HepG2 (cell line): ENCODE data around the gene NFE2L3. TPM values are rescaled to one million over a fixed set of nuclear protein-coding genes. Genes with fewer than 3 reads are reported as not detected.

Source experiments
- ATAC-seq: fragments of 200-7000 bp; cut with Tn5 transposase; 3 replicates; pipeline ENCODE4 v1.9.1; 2020; ENCODE audit warnings: mild to moderate bottlenecking, moderate library complexity
- Bru-seq: library from RNA; stranded (reverse); fragments of 400-500 nt; gene quantifications from one replicate; lab custom pipeline; 2021; lab: Mats Ljungman, UMichigan
- BruChase-seq, 2 experiments: library from RNA; stranded (reverse); fragments of 400-500 nt; gene quantifications; one replicate each; lab custom pipeline; 2021; lab: Mats Ljungman, UMichigan
- BruUV-seq: library from RNA; stranded (reverse); fragments of 400-500 nt; replicated peaks from 2 replicates; lab custom pipeline; 2021; lab: Mats Ljungman, UMichigan
- CTCF ChIA-PET: fragments of 300-600 bp; formaldehyde crosslinking; extraction: SDS; loops from one replicate; lab custom pipeline; 2021; ENCODE audit warnings: low total read pairs, inconsistent platforms, low intra/inter-chr PET ratio; lab: Yijun Ruan, JAX
- POLR2A ChIA-PET: fragments of 350-600 bp; sonication (Branson Sonifier 250); formaldehyde crosslinking; loops from one replicate; lab custom pipeline; 2020; ENCODE audit warnings: antibody characterized with exemption, inconsistent platforms; lab: Yijun Ruan, JAX
- DNase-seq: peaks from one replicate; pipeline ENCODE4 v3.0.0-alpha.2; 2015; ENCODE audit warnings: low spot score
- FAIRE-seq: peaks from 3 replicates; lab custom pipeline; 2011; peaks lifted over from hg19 to GRCh38; lab: Jason Lieb, UNC
- H2AFZ ChIP-seq: one replicate; pipeline ENCODE4 v1.6.1; 2011; ENCODE audit warnings: low read length, inconsistent platforms
- H3K27ac ChIP-seq: fragments of 300-600 bp; 3 replicates; pipeline ENCODE4 v1.8.0; 2011; ENCODE audit warnings: mixed run types, mild to moderate bottlenecking, mixed read lengths, low read length, inconsistent platforms; ENCODE audit not compliant: insufficient read depth; ENCODE audit errors: extremely low read length
- H3K27me3 ChIP-seq, 2 experiments: fragments of 200-600 bp in 1 of 2; 2 replicates in 1 of 2; 3 replicates in 1 of 2; pipeline versions ENCODE4 v1.6.0 to v1.8.0; 2011; ENCODE audit warnings: low read length in 2 of 2, mild to moderate bottlenecking in 2 of 2, moderate library complexity in 2 of 2, inconsistent platforms in 1 of 2; ENCODE audit not compliant: insufficient read depth in 2 of 2, control insufficient read depth in 1 of 2
- H3K36me3 ChIP-seq, 2 experiments: fragments of 200-600 bp in 1 of 2; replicated peaks in 1 of 2; 2 replicates in 1 of 2; 3 replicates in 1 of 2; pipeline versions ENCODE4 v1.5.1 to v1.8.0; 2011; ENCODE audit warnings: low read length in 2 of 2, inconsistent platforms in 1 of 2; ENCODE audit not compliant: insufficient read depth in 2 of 2, control insufficient read depth in 1 of 2
- H3K4me1 ChIP-seq: 2 replicates; pipeline ENCODE4 v1.5.1; 2012; ENCODE audit warnings: low read length, inconsistent platforms; ENCODE audit not compliant: insufficient read depth
- H3K4me2 ChIP-seq: 2 replicates; pipeline ENCODE4 v1.6.0; 2011; ENCODE audit warnings: low read depth, low read length, inconsistent platforms
- H3K4me3 ChIP-seq, 3 experiments: fragments of 200-600 bp in 1 of 3; sonication (generic), shearing (Covaris generic) in 1 of 3; replicated peaks in 1 of 3; 2 replicates each; pipeline ENCODE4 v1.5.1; 2011 to 2016; ENCODE audit warnings: low read length in 3 of 3, inconsistent platforms in 2 of 3, low read depth in 2 of 3, mild to moderate bottlenecking in 2 of 3, control low read depth in 1 of 3, mixed read lengths in 1 of 3; ENCODE audit not compliant: insufficient read depth in 1 of 3
- H3K79me2 ChIP-seq: one replicate; pipeline ENCODE4 v1.6.1; 2011; ENCODE audit warnings: low read length, inconsistent platforms; ENCODE audit not compliant: insufficient read depth
- H3K9ac ChIP-seq: 2 replicates; pipeline ENCODE4 v1.6.0; 2011; ENCODE audit warnings: mild to moderate bottlenecking, low read depth, low read length, inconsistent platforms; ENCODE audit not compliant: insufficient read depth
- H3K9me3 ChIP-seq: 2 replicates; pipeline ENCODE4 v1.5.1; 2012; ENCODE audit warnings: mild to moderate bottlenecking, low read length
- H4K20me1 ChIP-seq: 2 replicates; pipeline ENCODE4 v1.6.0; 2011; ENCODE audit warnings: inconsistent platforms, mild to moderate bottlenecking, low read length, moderate library complexity; ENCODE audit not compliant: insufficient read depth
- NCOR1 ChIP-seq: fragments of 200-600 bp; sonication (generic); IDR thresholded peaks from 2 replicates; pipeline ENCODE4 v1.7.0; 2017; ENCODE audit warnings: antibody characterized with exemption, low read length, borderline replicate concordance
- RBAK ChIP-seq: sonication (generic); formaldehyde crosslinking; IDR thresholded peaks from 2 replicates; pipeline ENCODE4 v1.5.1; 2020; ENCODE audit warnings: mild to moderate bottlenecking, missing genetic modification reagents
- SRSF1 ChIP-seq: fragments of 200-400 bp; formaldehyde crosslinking; optimal IDR thresholded peaks from 2 replicates; pipeline ENCODE3; 2017; ENCODE audit warnings: mild to moderate bottlenecking, low read depth, low read length, moderate library complexity
- ZBTB7A ChIP-seq: sonication (generic); formaldehyde crosslinking; IDR thresholded peaks from 2 replicates; pipeline ENCODE4 v1.8.0; 2022; ENCODE audit warnings: mild to moderate bottlenecking, missing genetic modification reagents
- ZNF367 ChIP-seq: sonication (generic); formaldehyde crosslinking; IDR thresholded peaks from 2 replicates; pipeline ENCODE4 v1.4.0; 2020; ENCODE audit warnings: missing genetic modification reagents, borderline replicate concordance
- ZNF556 ChIP-seq: sonication (generic); formaldehyde crosslinking; IDR thresholded peaks from 2 replicates; pipeline ENCODE4 v1.4.0; 2020; ENCODE audit warnings: mild to moderate bottlenecking, missing genetic modification reagents, borderline replicate concordance
- ZNF629 ChIP-seq: sonication (generic); formaldehyde crosslinking; conservative IDR thresholded peaks from 2 replicates; pipeline ENCODE4 v1.5.0; 2020; ENCODE audit warnings: missing genetic modification reagents
- ZNF749 ChIP-seq: sonication (generic); formaldehyde crosslinking; IDR thresholded peaks from 2 replicates; pipeline ENCODE4 v1.8.0; 2022; ENCODE audit warnings: mild to moderate bottlenecking, missing genetic modification reagents, moderate library complexity, borderline replicate concordance
- WGBS: methylation state at CpG from one replicate; pipeline ENCODE4 v1.1.6; 2017; ENCODE audit warnings: low lambda C conversion rate; 5-methylcytosine and 5-hydroxymethylcytosine counted together
- in situ Hi-C: cut with HindIII; loops from 2 replicates; pipeline ENCODE4 v1.10.0; 2017; ENCODE audit warnings: low pct_unique_long_range_greater_than_20kb; ENCODE audit not compliant: extremely low pct_ligation_motif_present
- intact Hi-C: fragments of 100-400 bp; cut with micrococcal nuclease; formaldehyde crosslinking; loops from one replicate; pipeline ENCODE4 v1.10.0; 2022; ENCODE audit not compliant: unreplicated experiment
- long read RNA-seq, 2 experiments: library from RNA in 1 of 2; library from polyadenylated mRNA in 1 of 2; stranded (forward) in 1 of 2; unstranded in 1 of 2; transcript quantifications; one replicate each; pipeline ENCODE4 v2.0.0, GENCODE V29; 2019 to 2022
- polyA minus RNA-seq, 3 experiments: library from RNA; depleted of rRNA, polyadenylated mRNA; stranded (reverse); fragments of >200 nt; gene quantifications; 2 replicates each; pipeline ENCODE4 v1.2.3, GENCODE V29; 2011; ENCODE audit warnings: low replicate concordance in 1 of 3
- polyA plus RNA-seq, 8 experiments: library from polyadenylated mRNA; depleted of rRNA in 3 of 8; stranded (reverse) in 7 of 8; unstranded in 1 of 8; fragments of >200 nt; fragmentation: Illumina TruSeq in 4 of 8; extraction: Trizol in 4 of 8; gene quantifications; 2 replicates each; pipeline versions ENCODE4 v1.2.1 to v1.2.3, GENCODE V29; 2011 to 2016; ENCODE audit warnings: low read depth in 4 of 8, missing spikeins in 1 of 8, mixed read lengths in 1 of 8; ENCODE audit not compliant: insufficient read depth in 1 of 8
- total RNA-seq, 5 experiments: library from RNA; depleted of rRNA; stranded (reverse); fragments of >200 nt; fragmentation: Illumina TruSeq; extraction: Trizol; gene quantifications; 2 replicates each; pipeline ENCODE4 v1.2.3, GENCODE V29; 2016; ENCODE audit warnings: low read depth in 1 of 5
- TF ChIP-seq, protein P1 (sequence below): sonication (generic); formaldehyde crosslinking; IDR thresholded peaks from 2 replicates; pipeline ENCODE4 v1.4.0; 2020; ENCODE audit warnings: missing genetic modification reagents

The NFE2L3 gene, protein sequence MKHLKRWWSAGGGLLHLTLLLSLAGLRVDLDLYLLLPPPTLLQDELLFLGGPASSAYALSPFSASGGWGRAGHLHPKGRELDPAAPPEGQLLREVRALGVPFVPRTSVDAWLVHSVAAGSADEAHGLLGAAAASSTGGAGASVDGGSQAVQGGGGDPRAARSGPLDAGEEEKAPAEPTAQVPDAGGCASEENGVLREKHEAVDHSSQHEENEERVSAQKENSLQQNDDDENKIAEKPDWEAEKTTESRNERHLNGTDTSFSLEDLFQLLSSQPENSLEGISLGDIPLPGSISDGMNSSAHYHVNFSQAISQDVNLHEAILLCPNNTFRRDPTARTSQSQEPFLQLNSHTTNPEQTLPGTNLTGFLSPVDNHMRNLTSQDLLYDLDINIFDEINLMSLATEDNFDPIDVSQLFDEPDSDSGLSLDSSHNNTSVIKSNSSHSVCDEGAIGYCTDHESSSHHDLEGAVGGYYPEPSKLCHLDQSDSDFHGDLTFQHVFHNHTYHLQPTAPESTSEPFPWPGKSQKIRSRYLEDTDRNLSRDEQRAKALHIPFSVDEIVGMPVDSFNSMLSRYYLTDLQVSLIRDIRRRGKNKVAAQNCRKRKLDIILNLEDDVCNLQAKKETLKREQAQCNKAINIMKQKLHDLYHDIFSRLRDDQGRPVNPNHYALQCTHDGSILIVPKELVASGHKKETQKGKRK
- 8.8 and 19.4 TPM in 2 replicates for total RNA-seq (2016; rRNA removed; fragmentation: Illumina TruSeq; extraction: Trizol)
- total RNA-seq (2016; cell fraction: cytosol; rRNA removed; fragmentation: Illumina TruSeq; extraction: Trizol; ENCODE audit: low read depth) = 0.53 and 1.2 TPM in 2 replicates
- 9.2 and 13.8 TPM in 2 replicates for total RNA-seq (2016; cell fraction: insoluble cytoplasmic fraction; rRNA removed; fragmentation: Illumina TruSeq; extraction: Trizol)
- 2.0 and 3.5 TPM in 2 replicates for total RNA-seq (2016; cell fraction: membrane; rRNA removed; fragmentation: Illumina TruSeq; extraction: Trizol)
- 13.7 and 26.6 TPM in 2 replicates for total RNA-seq (2016; cell fraction: nucleus; rRNA removed; fragmentation: Illumina TruSeq; extraction: Trizol)
- polyA plus RNA-seq (2011; rRNA removed) = 8.9 and 11.4 TPM in 2 replicates
- polyA plus RNA-seq (2011; cell fraction: cytosol; rRNA removed) = 4.1 and 7.8 TPM in 2 replicates
- polyA plus RNA-seq (2011; cell fraction: nucleus; rRNA removed) = 1.6 and 2.1 TPM in 2 replicates
- 10.7 and 12.2 TPM in 2 replicates for polyA plus RNA-seq (2012)
- 0.64 and 0.67 TPM in 2 replicates for polyA plus RNA-seq (2016; cell fraction: cytosol; fragmentation: Illumina TruSeq; extraction: Trizol; ENCODE audit: low read depth)
- polyA plus RNA-seq (2016; cell fraction: insoluble cytoplasmic fraction; fragmentation: Illumina TruSeq; extraction: Trizol; ENCODE audit: low read depth) = 8.0 and 8.2 TPM in 2 replicates
- polyA plus RNA-seq (2016; cell fraction: membrane; fragmentation: Illumina TruSeq; extraction: Trizol; ENCODE audit: low read depth) = 1.1 and 1.3 TPM in 2 replicates
- polyA plus RNA-seq (2016; cell fraction: nucleus; fragmentation: Illumina TruSeq; extraction: Trizol; ENCODE audit: insufficient read depth, low read depth) = 19.6 and 24.6 TPM in 2 replicates
- polyA minus RNA-seq (2011; rRNA and poly(A)+ RNA removed; ENCODE audit: low replicate concordance) = 0.07 and 5.9 TPM in 2 replicates
- 7.8 and 8.8 TPM in 2 replicates for polyA minus RNA-seq (2011; cell fraction: cytosol; rRNA and poly(A)+ RNA removed)
- polyA minus RNA-seq (2011; cell fraction: nucleus; rRNA and poly(A)+ RNA removed) = 3.7 and 7.1 TPM in 2 replicates
- percentile 63 among the genes with signal in this experiment for Bru-seq, nascent RNA
- percentile 68 among the genes with signal in this experiment for BruChase-seq, experiment 1, labeled RNA remaining after a 6-hour chase
- BruChase-seq, experiment 2, labeled RNA remaining after a 2-hour chase = percentile 55 among the genes with signal in this experiment
- long read RNA-seq, experiment 1 = 0 reads
- long read RNA-seq, experiment 2, transcript NFE2L3-201 (4 exons, 3,686 nt) = major isoform, 20 of 45 reads
- long read RNA-seq, experiment 2, transcript NFE2L3-202 (1 exons, 2,258 nt) = minor isoform, 17 of 45 reads
- long read RNA-seq, experiment 2, partial matches to known transcripts = 6 of 45 reads
- long read RNA-seq, experiment 2, other reads (novel, unspliced or antisense) = 2 of 45 reads

DNA sequence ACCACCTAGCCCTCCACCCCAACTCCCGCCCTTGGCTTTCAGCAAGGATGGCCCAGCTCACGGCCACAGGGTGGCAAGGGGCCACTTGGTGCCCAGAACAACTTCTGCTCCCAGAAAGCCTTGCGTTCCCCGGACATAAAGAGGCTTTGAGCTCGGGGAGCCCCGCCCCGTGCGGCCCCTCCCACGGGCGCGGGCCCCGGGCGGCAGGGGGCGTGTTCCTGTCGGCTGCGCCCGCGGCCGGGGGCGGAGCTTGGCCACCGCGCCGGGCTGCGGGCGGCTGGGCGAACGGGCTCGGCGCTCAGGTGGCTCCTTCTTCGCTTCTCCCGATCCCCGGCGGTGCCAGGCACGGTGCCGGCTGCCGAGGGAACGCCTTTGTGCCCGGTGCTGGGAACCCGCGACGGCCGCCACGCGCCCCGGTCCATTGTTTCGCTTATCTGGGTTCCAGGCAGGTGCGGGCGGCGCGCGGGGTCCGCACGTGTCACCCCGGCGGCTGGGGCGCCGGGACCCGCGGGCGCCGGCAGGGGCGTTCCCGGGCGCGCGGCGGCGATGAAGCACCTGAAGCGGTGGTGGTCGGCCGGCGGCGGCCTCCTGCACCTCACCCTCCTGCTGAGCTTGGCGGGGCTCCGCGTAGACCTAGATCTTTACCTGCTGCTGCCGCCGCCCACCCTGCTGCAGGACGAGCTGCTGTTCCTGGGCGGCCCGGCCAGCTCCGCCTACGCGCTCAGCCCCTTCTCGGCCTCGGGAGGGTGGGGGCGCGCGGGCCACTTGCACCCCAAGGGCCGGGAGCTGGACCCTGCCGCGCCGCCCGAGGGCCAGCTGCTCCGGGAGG is at the start of gene NFE2L3:
NFE2L3 (plus strand) TSS at position 246 of the 829 bp plus-strand sequence; CDS start at position 547, 301 bp downstream.
- DNase-seq (peak; percentile 76), ATAC-seq (peak; percentile 83), FAIRE-seq (no peak)
- in situ Hi-C loops (no loop called here), intact Hi-C loops (loop anchor here (2.0 to 10.0 kb wide), 2 partner anchors 47 to 57 kb away; no protein-coding TSS in a partner anchor)
- BruUV-seq = no TSS peak
- Histone ChIP-seq H4K20me1 (no peaks in the 10 kb centered on the region), H3K27me3 (peaks cover 0 to 13% of the 10 kb centered on the region in 2 experiments; a peak in 3 of 5 replicates), H3K4me3 (peak within 1 kb of the TSS; percentile 58 to 72 (median 70)), H3K9ac (peak within 1 kb of the TSS; percentile 54), H3K4me2 (peak within 1 kb of the TSS; percentile 81), H3K9me3 (no peaks in the 10 kb centered on the region), H2AFZ (no peak within 1 kb of the TSS), H3K27ac (no peak within 1 kb of the TSS), H3K79me2 (no peaks in the 10 kb centered on the region), H3K4me1 (peaks cover 53% of the 10 kb centered on the region), H3K36me3 (no peaks in the 10 kb centered on the region)
- ChIA-PET CTCF (no interaction called here), POLR2A (interaction anchor here (0.8 to 2.4 kb wide), 8 partner anchors 9 to 200 kb away, joined by 3 to 36 read pairs (median 5); partner anchors contain the start of genes CBX3 and HNRNPA2B1)
- WGBS = 0% methylated on average over 11 of the region's 95 CpGs
- TF ChIP-seq ZNF367 (CRISPR knock-in tag) = no peak
- no peak for TF ChIP-seq ZNF749 (CRISPR knock-in tag)
- no peak for TF ChIP-seq RBAK (CRISPR knock-in tag)
- no peak for TF ChIP-seq ZNF629 (CRISPR knock-in tag)
- TF ChIP-seq, protein P1, sequence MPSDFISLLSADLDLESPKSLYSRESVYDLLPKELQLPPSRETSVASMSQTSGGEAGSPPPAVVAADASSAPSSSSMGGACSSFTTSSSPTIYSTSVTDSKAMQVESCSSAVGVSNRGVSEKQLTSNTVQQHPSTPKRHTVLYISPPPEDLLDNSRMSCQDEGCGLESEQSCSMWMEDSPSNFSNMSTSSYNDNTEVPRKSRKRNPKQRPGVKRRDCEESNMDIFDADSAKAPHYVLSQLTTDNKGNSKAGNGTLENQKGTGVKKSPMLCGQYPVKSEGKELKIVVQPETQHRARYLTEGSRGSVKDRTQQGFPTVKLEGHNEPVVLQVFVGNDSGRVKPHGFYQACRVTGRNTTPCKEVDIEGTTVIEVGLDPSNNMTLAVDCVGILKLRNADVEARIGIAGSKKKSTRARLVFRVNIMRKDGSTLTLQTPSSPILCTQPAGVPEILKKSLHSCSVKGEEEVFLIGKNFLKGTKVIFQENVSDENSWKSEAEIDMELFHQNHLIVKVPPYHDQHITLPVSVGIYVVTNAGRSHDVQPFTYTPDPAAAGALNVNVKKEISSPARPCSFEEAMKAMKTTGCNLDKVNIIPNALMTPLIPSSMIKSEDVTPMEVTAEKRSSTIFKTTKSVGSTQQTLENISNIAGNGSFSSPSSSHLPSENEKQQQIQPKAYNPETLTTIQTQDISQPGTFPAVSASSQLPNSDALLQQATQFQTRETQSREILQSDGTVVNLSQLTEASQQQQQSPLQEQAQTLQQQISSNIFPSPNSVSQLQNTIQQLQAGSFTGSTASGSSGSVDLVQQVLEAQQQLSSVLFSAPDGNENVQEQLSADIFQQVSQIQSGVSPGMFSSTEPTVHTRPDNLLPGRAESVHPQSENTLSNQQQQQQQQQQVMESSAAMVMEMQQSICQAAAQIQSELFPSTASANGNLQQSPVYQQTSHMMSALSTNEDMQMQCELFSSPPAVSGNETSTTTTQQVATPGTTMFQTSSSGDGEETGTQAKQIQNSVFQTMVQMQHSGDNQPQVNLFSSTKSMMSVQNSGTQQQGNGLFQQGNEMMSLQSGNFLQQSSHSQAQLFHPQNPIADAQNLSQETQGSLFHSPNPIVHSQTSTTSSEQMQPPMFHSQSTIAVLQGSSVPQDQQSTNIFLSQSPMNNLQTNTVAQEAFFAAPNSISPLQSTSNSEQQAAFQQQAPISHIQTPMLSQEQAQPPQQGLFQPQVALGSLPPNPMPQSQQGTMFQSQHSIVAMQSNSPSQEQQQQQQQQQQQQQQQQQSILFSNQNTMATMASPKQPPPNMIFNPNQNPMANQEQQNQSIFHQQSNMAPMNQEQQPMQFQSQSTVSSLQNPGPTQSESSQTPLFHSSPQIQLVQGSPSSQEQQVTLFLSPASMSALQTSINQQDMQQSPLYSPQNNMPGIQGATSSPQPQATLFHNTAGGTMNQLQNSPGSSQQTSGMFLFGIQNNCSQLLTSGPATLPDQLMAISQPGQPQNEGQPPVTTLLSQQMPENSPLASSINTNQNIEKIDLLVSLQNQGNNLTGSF = no peak
- TF ChIP-seq ZBTB7A (CRISPR knock-in tag) = 0 out of 2 replicates have a peak, but pooled peaks have one; percentile 17
- no peak for TF ChIP-seq ZNF556 (CRISPR knock-in tag)
- no peak for TF ChIP-seq NCOR1
- no peak for TF ChIP-seq SRSF1
